ENCODE results near the gene DNAH2.

DNAH2 gene

GRCh38 chr17:7684851-7685532, 32.6 kb upstream of the DNAH2 start:
- peak overlapping the region; percentile 95 to 96 for H3K27ac ChIP-seq
- no peak for TF ChIP-seq CTCF (IDR thresholded peaks at IDR 0.05)
- H3K4me3 ChIP-seq, result peak overlapping the region; percentile 91
- no peak for DNase-seq (ENCODE audit: low spot score)

GRCh38 chr17:7685533-7686221, 31.9 kb upstream of the DNAH2 start:
- peak; percentile 94 for DNase-seq (ENCODE audit: low spot score)
- TF ChIP-seq CTCF (IDR thresholded peaks at IDR 0.05), result no peak
- H3K4me3 ChIP-seq, result peak overlapping the region; percentile 91
- H3K27ac ChIP-seq, result peak overlapping the region; percentile 95 to 96

GRCh38 chr17:7686222-7687071, 31.1 kb upstream of the DNAH2 start:
- peak; percentile 85 for DNase-seq (ENCODE audit: low spot score)
- H3K4me3 ChIP-seq, result peak overlapping the region; percentile 91
- H3K27ac ChIP-seq, result peak overlapping the region; percentile 95 to 96
- no peak for TF ChIP-seq CTCF (IDR thresholded peaks at IDR 0.05)

- H3K4me3 ChIP-seq, result peak within 1 kb of the TSS; percentile 91
- DNase-seq (ENCODE audit: low spot score), result peak; percentile 89
- TF ChIP-seq CTCF (IDR thresholded peaks at IDR 0.05), result no peak
These were observed 30.3 kb upstream of the DNAH2 start, which contains the start of gene TP53 for GRCh38 chr17:7687072-7687907. Gene TP53 (minus strand): TSS chr17:7687490. CDS start chr17:7676594, 10,896 bp downstream.

GRCh38 chr17:7687908-7688807, 29.4 kb upstream of the DNAH2 start, which contains the start of gene WRAP53:
Gene WRAP53 (plus strand): TSS chr17:7688477. CDS start chr17:7688649, 172 bp downstream.
- H3K27ac ChIP-seq, result peak within 1 kb of the TSS; percentile 95 to 96
- TF ChIP-seq CTCF (IDR thresholded peaks at IDR 0.05), result peak; percentile 92
- DNase-seq (ENCODE audit: low spot score), result peak; percentile 99
- peak within 1 kb of the TSS; percentile 91 for H3K4me3 ChIP-seq

More at GRCh38 chr17:7687072-7687907, 30.3 kb upstream of the DNAH2 start, which contains the start of gene TP53:
- H3K27ac ChIP-seq, result peak within 1 kb of the TSS; percentile 95 to 96

Measured in coronary artery (tissue), 2 donors.